Cardiac septum (tissue), 1 donor: ENCODE results near the gene MARCHF11. TPM values are rescaled to one million over a fixed set of nuclear protein-coding genes. Genes with fewer than 3 reads are reported as not detected.

Source experiments
- DNase-seq: peaks from one replicate; pipeline ENCODE4 v3.0.0-alpha.2; 2020; ENCODE audit warnings: low spot score
- intact Hi-C: fragments of 100-400 bp; cut with DNase I; formaldehyde crosslinking; loops from one replicate; pipeline ENCODE4 v1.14.0; 2022
- long read RNA-seq: library from polyadenylated mRNA; unstranded; transcript quantifications from one replicate; pipeline ENCODE4 v2.0.0, GENCODE V29; 2021
- total RNA-seq: library from RNA; stranded (reverse); fragmentation: NEBNext Ultra II Directional; extraction: Animal tissue kit (Norgen Biotek cat#: 25700); gene quantifications from one replicate; pipeline ENCODE4 v1.2.1, GENCODE V29; 2021
- donor health status: DM: no; HTN: no; CAD: no.

The MARCHF11 gene
- total RNA-seq: 1.3 TPM
- long read RNA-seq, partial matches to known transcripts: 0 of 3 reads
- long read RNA-seq, other reads (novel, unspliced or antisense): 3 of 3 reads

GRCh38 chr5:16179511-16179935 lies at the start of gene MARCHF11:
Gene MARCHF11 (minus strand): TSS chr5:16179791. CDS start chr5:16179575, 216 bp downstream.
- intact Hi-C loops: loop anchor here (5.0 kb wide), 1 partner anchor 273 kb away; no protein-coding TSS in a partner anchor
- DNase-seq: no peak

- no peak for DNase-seq
- intact Hi-C loops: no loop called here
These were observed 46.3 kb upstream of the MARCHF11 start for GRCh38 chr5:16225927-16226326.

- DNase-seq: no peak
- intact Hi-C loops: no loop called here
These were observed 12.7 kb upstream of the MARCHF11 start for GRCh38 chr5:16192311-16192710.

GRCh38 chr5:16180789-16181082 lies 1.1 kb upstream of the MARCHF11 start:
- intact Hi-C loops: no loop called here
- DNase-seq: no peak

- DNase-seq: no peak
- intact Hi-C loops: loop anchor here (5.0 kb wide), 1 partner anchor 272 kb away; no protein-coding TSS in a partner anchor
These were observed 571 bp upstream of the MARCHF11 start for GRCh38 chr5:16179936-16180788.

GRCh38 chr5:16178745-16179372 lies 732 bp downstream of the MARCHF11 start:
- DNase-seq: peak; percentile 82
- intact Hi-C loops: loop anchor here (5.0 kb wide), 1 partner anchor 273 kb away; no protein-coding TSS in a partner anchor

GRCh38 chr5:16169550-16169949 lies 10.0 kb downstream of the MARCHF11 start:
- intact Hi-C loops: loop anchor here (10.0 kb wide), 2 partner anchors 495 to 1025 kb away; no protein-coding TSS in a partner anchor
- DNase-seq: no peak

- intact Hi-C loops: loop anchor here (2.0 to 10.0 kb wide), 3 partner anchors 294 to 1034 kb away; no protein-coding TSS in a partner anchor
- DNase-seq: no peak
These were observed 18.9 kb downstream of the MARCHF11 start for GRCh38 chr5:16160706-16161105.

GRCh38 chr5:16159636-16160035 lies 20.0 kb downstream of the MARCHF11 start:
- intact Hi-C loops: loop anchor here (2.0 to 10.0 kb wide), 3 partner anchors 295 to 1035 kb away; no protein-coding TSS in a partner anchor

GRCh38 chr5:16156152-16156551 lies 23.4 kb downstream of the MARCHF11 start:
- DNase-seq: no peak
- intact Hi-C loops: no loop called here

More at GRCh38 chr5:16159636-16160035, 20.0 kb downstream of the MARCHF11 start:
- DNase-seq: no peak

GRCh38 chr5:16152601-16153568 lies 26.7 kb downstream of the MARCHF11 start:
- DNase-seq: no peak
- intact Hi-C loops: loop anchor here (5.0 kb wide), 1 partner anchor 146 kb away; no protein-coding TSS in a partner anchor

GRCh38 chr5:16149621-16150020 lies 30.0 kb downstream of the MARCHF11 start:
- intact Hi-C loops: loop anchor here (5.0 kb wide), 1 partner anchor 142 kb away; no protein-coding TSS in a partner anchor
- DNase-seq: no peak

GRCh38 chr5:16147179-16147900 lies 32.3 kb downstream of the MARCHF11 start:
- no peak for DNase-seq
- intact Hi-C loops: no loop called here

- DNase-seq: no peak
- intact Hi-C loops: no loop called here
These were observed 35.2 kb downstream of the MARCHF11 start for GRCh38 chr5:16144416-16144815.

- no peak for DNase-seq
- intact Hi-C loops: no loop called here
These were observed 36.1 kb downstream of the MARCHF11 start for GRCh38 chr5:16143361-16144049.

GRCh38 chr5:16140944-16141343 lies 38.6 kb downstream of the MARCHF11 start:
- no peak for DNase-seq
- intact Hi-C loops: no loop called here

GRCh38 chr5:16140417-16140816 lies 39.2 kb downstream of the MARCHF11 start:
- intact Hi-C loops: no loop called here

GRCh38 chr5:16137177-16137576 lies 42.4 kb downstream of the MARCHF11 start:
- DNase-seq: no peak
- intact Hi-C loops: no loop called here

More at GRCh38 chr5:16140417-16140816, 39.2 kb downstream of the MARCHF11 start:
- no peak for DNase-seq
